Measurements from ENCODE around the gene CR1.

Gene CR1

GRCh38 chr1:207691010-207691409 lies 195.1 kb downstream of the CR1 start:
- TF ChIP-seq CTCF (IDR thresholded peaks at IDR 0.05): no peak
- no peak for TF ChIP-seq ZFX (IDR thresholded peaks at IDR 0.05; ENCODE audit: borderline replicate concordance)
- H3K27ac ChIP-seq: no peak overlapping the region
